Measurements from ENCODE around the gene CCN5.

Gene CCN5

GRCh38 chr20:44768854-44769480, 53.8 kb downstream of the CCN5 start:
- no peak overlapping the region for H3K4me3 ChIP-seq (ENCODE audit: low read length)
- DNase-seq (ENCODE audit: low read depth, low spot score) = no peak

DNA sequence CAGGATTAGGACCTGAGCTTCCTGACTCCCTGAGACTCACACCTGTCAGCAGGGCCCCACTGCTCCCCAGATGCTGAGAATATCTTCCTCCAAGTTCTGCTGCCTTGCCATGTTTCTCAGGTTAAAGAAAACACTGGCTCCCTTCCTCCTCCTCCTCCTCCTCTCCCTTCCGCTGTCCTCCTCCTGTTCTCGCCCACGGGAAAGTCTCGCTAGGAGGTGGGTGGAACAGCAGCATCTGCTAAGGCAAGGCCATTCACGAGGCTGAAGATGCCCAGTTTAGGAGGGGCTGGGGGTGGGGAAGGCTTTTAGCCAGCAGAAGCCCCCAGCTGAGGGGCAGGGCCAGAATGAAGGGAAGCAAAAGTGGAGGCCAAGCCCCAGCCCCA, 54.3 kb downstream of the CCN5 start:
- DNase-seq (ENCODE audit: low read depth, low spot score) = no peak
- H3K4me3 ChIP-seq (ENCODE audit: low read length) = no peak overlapping the region

GRCh38 chr20:44770484-44771171, 55.5 kb downstream of the CCN5 start:
- H3K4me3 ChIP-seq (ENCODE audit: low read length) = no peak overlapping the region

GRCh38 chr20:44771172-44771535, 56.0 kb downstream of the CCN5 start:
- H3K4me3 ChIP-seq (ENCODE audit: low read length) = no peak overlapping the region
- no peak for DNase-seq (ENCODE audit: low read depth, low spot score)

More at GRCh38 chr20:44770484-44771171, 55.5 kb downstream of the CCN5 start:
- peak; percentile 15 for DNase-seq (ENCODE audit: low read depth, low spot score)

DNA sequence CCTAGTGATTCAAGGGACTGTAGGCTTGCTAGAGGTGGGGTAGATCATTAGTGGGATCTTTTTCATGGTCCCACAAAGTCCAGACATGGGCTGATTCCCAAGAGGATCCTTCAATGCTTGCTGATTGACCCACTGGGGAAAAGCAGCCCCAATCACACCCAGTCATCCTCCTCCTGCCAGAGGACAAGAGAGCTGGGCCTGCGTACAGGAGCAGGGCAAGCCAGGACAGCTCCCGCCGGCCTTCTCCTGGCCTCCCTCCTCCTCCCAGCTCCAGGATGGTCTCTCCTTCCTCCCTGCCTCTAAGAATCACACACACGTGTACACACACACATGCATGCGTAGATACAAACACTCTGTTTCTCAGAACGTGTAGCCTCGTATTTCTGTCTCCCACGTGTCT, 57.5 kb downstream of the CCN5 start:
- DNase-seq (ENCODE audit: low read depth, low spot score) = no peak
- no peak overlapping the region for H3K4me3 ChIP-seq (ENCODE audit: low read length)

GRCh38 chr20:44773070-44773829, 58.1 kb downstream of the CCN5 start:
- DNase-seq (ENCODE audit: low read depth, low spot score) = no peak
- H3K4me3 ChIP-seq (ENCODE audit: low read length) = no peak overlapping the region

DNA sequence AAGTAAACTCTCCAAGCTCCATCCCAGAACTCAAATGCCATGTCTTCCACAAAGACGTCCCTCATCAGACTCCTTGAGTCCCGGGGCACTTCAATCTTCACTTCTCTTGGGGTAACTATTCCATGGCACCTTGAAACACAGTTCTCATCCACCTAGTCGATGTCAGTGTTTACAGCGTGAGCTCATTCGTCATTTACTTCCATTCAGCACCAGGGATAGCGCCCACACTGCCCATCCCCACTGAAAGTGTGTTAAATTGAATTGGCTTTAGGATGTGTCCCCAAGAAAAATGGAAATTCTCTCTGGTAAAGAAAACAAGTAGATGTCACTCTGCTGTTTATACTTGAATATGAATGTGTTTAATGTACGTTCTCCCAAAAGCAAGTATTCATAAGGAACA, 61.8 kb downstream of the CCN5 start:
- peak; percentile 26 for DNase-seq (ENCODE audit: low read depth, low spot score)
- no peak overlapping the region for H3K4me3 ChIP-seq (ENCODE audit: low read length)

Measured in Jurkat, Clone E6-1 (cell line).